HG02759 (cell line): ENCODE results near the gene C1orf185.
"Not testable (repeated sequence)": the region's sequence is repeated elsewhere in the genome, so short reads cannot be mapped to it uniquely, and the experiment has no call there.

ENCODE experiments used
- ATAC-seq: cut with Tn5 transposase; IDR thresholded peaks from one replicate; pipeline ENCODE4 v1.9.1; 2021; ENCODE audit warnings: mild to moderate bottlenecking, moderate library complexity; ENCODE audit not compliant: unreplicated experiment

Gene C1orf185

DNA sequence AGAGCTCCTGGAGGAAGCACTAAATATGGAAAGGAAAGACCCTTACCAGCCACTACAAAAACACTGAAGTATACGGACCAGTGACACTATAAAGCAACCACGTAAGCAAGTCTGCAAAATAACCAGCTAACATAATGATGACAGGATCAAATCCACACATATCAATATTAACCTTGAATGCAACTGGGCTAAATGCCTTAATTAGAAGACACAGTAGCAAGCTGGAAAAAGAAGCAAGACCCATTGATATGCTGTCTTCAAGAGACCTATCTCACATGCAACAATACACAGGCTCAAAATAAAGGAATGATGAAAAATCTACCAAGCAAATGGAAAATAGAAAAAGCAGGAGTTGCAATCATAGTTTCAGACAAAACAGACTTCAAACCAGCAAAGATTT, 31.0 kb downstream of the C1orf185 start:
- ATAC-seq, result no peak

DNA sequence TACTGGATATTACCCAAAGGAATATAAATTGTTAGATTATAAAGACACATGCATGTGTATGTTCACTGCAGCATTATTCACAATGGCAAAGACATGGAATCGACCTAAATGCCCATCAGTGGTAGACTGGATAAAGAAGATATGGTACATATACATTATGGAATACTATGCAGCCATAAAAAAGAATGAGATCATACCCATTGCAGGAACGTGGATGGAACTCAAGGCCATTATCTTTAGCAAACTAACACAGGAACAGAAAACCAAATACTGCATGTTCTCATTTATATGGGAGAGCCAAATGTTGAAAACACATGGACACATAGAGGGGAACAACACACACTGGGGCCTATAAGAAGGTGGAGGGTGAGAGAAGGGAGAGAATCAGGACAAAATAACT, 35.7 kb downstream of the C1orf185 start:
- ATAC-seq, result not testable (repeated sequence)

DNA sequence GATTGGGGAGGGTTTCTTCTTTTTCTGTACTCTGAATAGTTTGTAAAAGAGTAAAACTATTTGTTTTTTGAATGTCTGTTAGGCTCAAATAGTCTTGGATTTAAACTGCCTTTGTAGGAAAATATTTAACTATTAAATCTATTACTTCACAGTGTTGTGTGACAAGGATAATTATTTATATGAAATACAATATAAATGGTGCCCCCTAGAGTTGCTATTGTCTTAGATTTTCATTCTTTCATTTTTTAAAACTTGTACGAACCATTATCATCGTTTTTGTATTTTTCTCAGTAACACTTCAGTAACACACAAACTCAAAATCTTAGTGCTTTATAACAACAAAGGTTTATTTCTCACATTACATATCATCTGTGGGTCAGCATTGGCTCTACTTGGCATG, 37.4 kb downstream of the C1orf185 start:
- ATAC-seq, result no peak

DNA sequence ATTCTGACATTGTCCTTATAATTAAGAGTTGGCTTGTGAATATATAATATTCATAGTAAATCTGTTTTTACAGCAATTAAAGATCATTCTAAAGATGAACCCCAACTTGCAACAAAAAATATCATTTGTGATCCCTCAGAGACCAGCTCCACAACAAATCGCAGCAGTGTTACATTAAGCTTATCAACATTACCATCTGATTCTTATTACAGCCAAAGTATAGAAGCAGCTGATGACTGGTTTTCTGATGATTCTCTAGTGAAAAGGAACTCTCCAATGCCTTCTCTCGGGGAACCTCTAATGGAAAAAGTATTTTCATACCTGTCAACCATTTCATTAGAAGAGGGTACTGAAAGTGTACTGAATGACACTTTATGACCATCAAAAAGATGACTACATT, 45.4 kb downstream of the C1orf185 start:
- no peak for ATAC-seq

DNA sequence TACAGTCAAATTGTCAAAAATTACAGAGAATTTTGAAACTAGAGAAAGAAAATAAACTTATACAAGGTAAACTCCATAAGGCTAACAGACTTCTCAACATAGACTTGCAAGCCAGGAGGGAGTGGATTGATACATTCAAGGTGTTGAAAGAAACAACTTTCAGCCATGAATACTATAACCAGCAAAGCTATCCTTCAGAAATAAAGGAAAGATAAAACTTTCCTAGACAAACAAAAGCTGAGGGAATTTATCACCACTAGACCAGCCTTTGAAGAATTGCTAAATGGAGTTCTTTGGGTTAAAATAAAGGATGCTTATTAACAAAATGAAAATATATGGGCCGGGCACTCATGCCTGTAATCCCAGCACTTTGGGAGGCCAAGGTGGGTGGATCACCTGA, 52.7 kb downstream of the C1orf185 start:
- ATAC-seq, result no peak

DNA sequence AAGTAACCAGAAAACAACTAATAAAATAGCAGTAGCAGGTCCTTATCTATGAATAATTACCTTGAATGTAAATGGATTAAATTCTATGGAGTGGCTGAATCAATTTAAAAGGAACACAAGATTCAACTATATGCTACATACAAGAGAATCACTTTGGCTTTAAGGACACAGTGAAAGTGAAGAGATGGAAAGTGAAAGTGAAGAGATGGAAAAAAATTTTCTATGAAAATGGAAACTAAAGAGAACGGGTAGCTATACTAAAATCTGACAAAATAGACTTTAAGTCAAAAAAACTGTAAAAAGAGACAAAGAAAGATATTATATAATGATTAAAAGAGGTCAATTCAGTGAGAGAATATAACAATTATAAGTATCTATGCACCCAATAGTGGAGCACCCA, 54.7 kb downstream of the C1orf185 start:
- ATAC-seq, result no peak

DNA sequence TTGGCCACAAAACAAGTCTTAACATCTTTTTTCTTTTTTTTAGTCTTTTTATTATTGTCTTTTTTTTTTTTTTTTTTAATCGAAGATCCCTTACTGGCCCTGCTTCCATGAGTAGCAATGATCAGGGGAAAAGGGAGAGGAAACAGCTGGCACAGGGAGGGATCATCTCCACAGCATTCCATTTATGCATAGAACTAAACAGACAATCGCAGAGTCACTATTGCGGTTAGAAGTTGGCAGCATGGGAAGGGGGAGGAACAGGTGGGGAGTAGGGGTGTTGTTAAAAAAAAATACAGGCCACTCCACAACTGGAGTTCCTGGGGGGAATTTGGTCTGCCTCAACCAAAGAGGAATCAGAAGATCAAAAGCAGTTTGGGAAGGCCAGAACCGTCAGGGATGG, 55.4 kb downstream of the C1orf185 start:
- ATAC-seq, result no peak

DNA sequence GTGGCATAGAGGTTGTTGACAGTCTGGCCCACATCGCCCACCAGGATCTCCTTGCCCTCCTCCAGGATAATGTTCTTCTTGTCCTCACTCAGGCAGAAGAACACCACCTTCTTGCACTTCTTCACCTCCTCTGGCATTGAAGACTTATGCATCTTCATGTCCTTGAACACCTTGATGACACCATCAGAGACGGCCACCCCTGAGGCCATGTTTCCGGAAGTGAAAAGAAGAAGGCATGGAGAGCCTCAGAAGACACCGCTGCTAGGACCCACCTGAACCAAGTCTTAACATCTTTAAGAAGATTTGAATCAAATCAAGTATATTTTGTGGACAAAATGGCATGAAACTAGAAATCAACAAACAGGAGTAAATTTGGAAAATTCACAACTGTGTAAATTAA, 56.2 kb downstream of the C1orf185 start:
- ATAC-seq, result no peak

DNA sequence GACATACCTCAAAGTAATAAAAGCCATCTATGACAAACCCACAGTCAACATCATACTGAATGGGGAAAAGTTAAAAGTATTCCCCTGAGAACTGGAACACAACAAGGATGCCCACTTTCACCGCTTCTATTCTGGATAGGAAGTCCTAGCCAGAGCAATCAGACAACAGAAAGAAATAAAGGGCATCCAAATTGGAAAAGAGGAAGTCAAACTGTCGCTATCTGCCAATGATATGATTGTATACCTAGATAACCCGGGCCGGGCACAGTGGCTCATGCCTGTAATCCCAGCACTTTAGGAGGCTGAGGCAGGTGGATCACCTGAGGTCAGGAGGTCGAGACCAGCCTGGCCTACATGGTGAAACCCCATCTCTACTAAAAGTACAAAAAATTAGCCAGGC, 60.5 kb downstream of the C1orf185 start:
- ATAC-seq, result not testable (repeated sequence)

DNA sequence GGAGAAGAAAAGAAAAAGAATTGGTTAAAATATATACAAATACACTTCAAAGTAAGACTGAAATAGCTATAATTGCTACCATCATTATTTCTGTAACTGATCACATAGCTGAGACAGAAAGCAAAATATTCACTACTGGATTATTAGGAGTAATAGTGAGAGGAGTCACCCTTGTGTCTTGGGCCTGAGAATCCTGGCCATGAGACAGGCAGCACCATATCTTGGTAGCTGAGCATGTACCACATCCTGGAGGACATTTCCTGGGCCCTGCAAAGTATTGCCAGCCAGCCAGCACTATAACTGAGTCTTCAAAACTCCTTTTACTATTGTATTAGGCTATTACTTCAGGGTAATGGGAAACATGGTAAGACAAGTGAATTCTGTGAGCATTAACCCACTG, 63.5 kb downstream of the C1orf185 start:
- no peak for ATAC-seq

DNA sequence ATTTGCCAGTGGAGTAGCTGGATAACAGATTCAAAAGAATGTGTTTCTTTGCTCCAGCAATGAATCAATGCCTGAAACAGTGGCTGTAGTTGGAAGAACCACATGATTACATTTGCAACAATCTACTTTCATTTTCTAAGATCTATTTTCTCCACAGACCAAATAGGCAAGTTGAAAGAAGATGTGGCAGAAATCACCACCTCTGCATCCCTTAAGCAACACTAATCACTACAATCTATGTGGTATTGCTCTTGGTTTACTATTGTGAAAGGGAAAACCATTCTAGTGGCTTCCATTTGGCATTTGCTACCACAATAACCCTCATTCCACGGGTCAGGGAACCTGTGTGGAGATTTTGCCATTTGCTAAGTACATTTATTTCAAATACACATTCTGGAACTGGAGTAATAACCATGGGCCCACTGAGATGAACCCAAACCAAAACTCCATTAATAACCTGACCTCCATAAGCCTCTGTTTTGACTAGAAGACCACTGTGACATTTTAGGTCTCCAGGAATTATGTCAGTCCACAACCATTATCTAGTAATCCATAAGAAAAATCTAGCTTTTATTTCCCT, 66.3 kb downstream of the C1orf185 start:
- no peak for ATAC-seq

DNA sequence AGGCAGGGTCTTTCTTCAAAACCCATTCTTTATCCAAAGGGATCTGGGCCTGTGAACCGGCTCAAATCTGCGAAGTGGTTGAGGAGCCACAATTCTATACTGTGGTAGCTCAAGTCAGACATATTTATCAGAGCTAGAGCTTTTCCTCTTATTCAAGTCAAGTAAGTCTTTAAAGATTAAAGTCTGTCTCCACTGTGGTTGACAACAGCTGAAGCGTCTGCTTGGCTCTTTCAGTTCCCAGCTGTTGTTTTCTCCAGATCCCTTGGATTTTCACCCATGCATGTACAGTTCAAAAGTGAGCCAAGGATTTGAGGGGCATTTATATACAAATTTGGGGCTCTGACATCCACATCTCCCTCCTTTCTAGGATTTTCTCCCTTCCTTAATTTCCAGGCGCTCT, 66.9 kb downstream of the C1orf185 start:
- ATAC-seq, result no peak

DNA sequence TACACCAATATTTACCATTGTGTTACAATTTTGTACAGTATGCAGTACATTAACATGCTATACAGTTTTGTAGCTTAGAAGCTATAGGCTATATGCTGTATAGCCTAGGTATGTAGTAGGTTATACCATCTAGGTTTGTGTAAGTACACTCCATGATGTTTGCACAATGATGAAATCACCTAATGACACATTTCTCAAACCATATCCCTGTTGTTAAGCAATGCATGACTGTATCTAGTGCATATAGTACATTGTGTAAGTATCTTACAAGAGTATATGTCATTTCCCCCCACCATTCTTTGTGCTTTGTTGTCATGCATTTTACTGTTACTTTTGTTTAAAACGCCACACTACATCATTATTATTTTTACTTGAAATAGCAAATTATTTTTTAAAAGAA, 68.3 kb downstream of the C1orf185 start:
- no peak for ATAC-seq

DNA sequence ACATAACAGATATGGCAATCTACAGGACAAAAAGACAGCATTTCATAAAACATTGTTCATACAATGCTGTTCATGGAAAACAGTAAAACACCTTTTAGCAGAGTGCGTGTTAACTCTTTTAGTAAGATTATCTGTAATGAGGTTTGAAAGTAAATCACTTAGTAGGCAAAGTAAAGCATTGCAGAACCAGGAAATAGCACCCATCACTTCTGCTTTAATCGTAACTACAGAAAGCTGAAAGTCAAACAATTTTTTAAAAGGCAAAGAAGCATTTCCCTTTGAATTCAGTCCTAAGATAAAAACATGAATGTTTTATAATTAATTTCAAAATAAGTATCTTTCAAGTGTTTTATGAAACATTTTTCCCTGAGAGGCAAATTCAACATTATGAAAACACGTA, 70.8 kb downstream of the C1orf185 start:
- no peak for ATAC-seq

DNA sequence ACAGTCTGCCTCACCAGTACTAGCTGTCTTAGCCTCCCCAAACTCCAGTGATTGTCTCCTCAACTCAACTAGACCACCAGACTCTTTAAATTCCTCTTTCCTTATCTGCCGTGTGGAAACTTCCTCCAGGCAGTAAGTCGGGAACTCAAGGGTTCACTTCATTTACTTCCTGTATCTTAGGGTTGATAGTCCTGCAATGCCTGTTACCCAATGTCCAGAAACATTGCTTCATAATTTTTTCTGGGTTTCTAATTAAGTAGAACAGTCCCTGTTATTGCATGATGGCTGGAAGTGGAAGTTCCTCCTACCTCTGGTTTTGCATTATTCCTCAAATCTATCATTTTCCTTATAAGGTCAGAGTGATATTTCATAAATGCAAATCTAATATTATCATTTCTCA, 73.2 kb downstream of the C1orf185 start:
- ATAC-seq, result no peak

DNA sequence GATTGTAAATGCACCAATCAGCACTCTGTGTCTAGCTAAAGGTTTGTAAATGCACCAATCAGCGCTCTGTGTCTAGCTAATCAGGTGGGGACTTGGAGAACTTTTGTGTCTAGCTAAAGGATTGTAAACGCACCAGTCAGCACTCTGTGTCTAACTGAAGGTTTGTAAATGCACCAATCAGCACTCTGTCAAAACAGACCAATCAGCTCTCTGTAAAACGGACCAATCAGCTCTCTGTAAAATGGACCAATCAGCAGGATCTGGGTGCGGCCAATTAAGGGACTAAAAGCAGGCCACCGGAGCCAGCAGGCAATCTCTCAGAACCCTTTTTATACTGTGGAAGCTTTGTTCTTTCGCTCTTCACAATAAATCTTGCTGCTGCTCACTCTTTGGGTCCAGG, 76.0 kb downstream of the C1orf185 start:
- not testable (repeated sequence) for ATAC-seq

DNA sequence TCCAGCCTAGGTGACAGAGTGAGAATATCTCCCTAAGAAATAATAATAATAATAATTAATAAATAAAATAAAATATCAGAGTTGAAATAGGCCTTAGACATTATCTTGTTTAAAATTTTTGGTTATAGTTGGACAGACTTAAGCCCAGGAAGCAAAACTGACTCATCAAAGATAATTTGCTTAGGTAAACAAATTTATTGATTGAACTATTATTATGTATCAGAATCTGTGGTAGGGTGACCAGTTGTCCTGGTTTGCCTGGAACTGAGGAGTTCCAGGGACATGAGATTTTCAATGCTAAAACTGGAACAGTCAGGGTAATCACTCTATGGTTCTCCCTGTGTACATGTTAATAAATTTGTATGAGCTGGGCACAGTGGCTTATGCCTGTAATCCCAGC, 86.2 kb downstream of the C1orf185 start:
- ATAC-seq, result no peak

DNA sequence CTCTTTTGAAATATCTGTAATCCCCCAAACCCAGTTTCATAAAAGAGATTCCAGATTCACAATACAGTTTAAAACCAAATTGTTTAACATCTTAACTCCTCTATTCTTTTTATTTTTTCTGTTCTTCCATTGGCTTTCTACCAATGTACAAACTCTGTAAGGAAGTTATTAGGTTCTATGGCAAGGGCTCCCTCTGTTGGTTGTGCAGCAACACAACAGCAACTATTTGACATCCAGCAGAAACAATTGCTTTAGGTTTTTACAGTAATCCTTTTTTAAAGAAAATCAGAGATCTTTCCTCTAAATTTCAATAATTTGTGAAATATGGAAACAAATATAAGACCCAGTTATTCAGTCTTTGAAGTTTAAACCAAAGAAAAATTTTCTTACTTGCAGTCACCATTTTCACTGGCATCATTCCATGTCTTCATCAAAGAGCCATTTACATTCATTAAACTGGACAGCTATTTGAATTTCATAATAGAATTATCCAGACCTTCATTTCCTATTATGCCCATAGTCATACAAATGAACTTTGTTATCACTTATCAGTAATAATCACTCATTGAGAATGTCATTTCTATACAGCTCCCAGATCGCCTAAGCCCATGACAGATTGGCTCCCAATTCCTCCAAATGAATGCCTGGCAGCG, 87.5 kb downstream of the C1orf185 start:
- no peak for ATAC-seq

DNA sequence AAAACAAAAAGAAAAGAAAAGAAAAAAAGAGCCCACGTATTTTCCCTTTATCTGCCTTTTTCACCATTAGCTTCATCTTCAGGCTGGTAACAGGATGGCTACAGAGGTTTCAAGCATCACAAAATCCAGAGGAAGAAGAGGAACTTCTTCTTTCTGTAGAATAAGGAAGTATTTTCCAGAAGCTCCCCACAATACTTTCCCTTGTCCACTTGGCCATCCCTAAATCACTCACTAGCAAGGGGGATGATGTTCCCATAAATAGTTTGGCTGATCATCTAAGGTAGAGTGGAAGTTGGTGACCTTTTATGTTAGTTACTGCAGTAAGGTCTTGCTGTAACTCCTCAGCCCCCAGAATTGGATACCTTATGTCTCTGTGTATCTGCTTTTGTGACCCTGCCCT, 88.9 kb downstream of the C1orf185 start:
- no peak for ATAC-seq

DNA sequence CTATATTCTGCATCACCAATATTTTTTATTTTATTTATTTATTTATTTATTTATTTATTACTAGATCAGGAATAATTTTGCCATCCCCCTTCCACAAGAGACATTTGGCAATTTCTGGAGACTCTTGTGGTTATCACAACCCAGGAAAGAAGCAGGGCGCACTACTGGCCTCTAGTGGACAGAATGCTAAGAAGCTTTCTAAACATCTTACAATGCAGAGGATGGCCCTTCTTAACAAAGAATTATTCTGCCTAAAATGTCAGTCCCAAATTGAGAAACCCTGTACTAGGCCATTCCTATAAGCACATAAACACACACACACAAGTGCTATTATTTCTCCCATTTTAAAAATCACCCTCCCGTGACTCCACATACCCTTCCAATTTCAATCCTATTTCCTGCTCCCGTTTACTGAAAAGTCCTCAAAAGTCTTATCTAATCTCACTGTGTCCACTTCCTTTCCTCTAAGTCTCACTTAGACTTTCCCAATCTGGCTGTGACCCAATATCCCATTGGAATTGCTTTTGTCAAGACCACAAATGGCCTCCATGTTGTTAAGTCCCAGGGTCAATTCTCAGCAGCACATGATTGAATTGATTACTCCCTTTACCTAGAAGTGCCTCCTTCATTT, 90.3 kb downstream of the C1orf185 start:
- no peak for ATAC-seq

DNA sequence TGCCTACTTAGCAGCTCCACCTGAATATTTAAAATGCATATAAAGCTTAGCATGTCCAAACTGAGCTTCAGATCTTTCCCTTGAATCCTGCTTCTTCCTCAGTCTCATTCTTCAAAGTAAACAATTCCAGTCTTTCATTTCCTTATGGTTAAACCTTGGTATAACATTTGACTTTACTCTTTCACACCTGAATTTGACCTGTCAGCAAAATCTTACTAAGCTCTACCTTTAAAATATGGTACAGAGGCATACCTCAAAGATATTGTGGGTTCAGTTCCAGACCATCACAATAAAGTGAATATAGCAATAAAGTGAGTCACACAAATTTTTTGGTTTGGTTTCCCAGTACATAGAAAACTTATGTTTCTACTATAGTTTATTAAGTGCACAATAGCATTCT, 91.5 kb downstream of the C1orf185 start:
- no peak for ATAC-seq
